ENCODE measurements around the gene ZNF519. TPM values are rescaled to one million over a fixed set of nuclear protein-coding genes. Genes with fewer than 3 reads are reported as not detected.

Gene ZNF519
- total and polyA plus RNA-seq, 7 donors, result under 0.01 to 46.0 (median 15.7) TPM; not detected in 1

DNA sequence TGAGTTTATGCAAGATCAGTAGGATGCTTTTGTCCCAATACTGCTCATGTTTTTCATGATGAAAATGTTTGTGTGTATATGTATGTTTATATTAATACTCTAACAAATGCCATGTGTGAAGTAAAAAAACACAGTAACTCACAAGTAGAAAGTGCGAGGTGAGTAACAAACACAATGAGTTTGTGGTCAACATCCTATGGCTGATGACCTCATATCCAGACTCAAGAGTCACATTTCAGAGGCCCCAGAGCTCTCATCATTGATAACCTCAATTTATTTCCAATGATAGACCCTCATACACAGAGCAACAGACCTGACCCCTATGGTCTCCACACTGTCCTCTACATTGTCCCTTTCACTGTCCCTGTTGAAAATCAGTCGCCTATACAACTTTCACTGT is 34.5 kb downstream of the ZNF519 start:
- Histone ChIP-seq H3K27ac (no peak overlapping the region), H3K4me1 (no peaks in the 10 kb centered on the region), H3K4me3 (no peak overlapping the region), H3K9me3 (no peaks in the 10 kb centered on the region), H3K27me3 (no peaks in the 10 kb centered on the region), H3K36me3 (peaks cover 0 to 17% (median 1%) of the 10 kb centered on the region in 4 donors)
- intact Hi-C loops (cut with DNase I), result no loop called here
- 94 to 95% methylated on average over 2 of the region's 2 CpGs for WGBS, 2 donors
- no peak for DNase-seq
- no peak for TF ChIP-seq POLR2A (IDR thresholded peaks at IDR 0.05)
- TF ChIP-seq, protein P1, sequence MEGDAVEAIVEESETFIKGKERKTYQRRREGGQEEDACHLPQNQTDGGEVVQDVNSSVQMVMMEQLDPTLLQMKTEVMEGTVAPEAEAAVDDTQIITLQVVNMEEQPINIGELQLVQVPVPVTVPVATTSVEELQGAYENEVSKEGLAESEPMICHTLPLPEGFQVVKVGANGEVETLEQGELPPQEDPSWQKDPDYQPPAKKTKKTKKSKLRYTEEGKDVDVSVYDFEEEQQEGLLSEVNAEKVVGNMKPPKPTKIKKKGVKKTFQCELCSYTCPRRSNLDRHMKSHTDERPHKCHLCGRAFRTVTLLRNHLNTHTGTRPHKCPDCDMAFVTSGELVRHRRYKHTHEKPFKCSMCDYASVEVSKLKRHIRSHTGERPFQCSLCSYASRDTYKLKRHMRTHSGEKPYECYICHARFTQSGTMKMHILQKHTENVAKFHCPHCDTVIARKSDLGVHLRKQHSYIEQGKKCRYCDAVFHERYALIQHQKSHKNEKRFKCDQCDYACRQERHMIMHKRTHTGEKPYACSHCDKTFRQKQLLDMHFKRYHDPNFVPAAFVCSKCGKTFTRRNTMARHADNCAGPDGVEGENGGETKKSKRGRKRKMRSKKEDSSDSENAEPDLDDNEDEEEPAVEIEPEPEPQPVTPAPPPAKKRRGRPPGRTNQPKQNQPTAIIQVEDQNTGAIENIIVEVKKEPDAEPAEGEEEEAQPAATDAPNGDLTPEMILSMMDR (IDR thresholded peaks at IDR 0.05), result no peak
- TF ChIP-seq EP300 (IDR thresholded peaks at IDR 0.05), result no peak
- no peak for TF ChIP-seq POLR2AphosphoS5 (IDR thresholded peaks at IDR 0.05)

DNA sequence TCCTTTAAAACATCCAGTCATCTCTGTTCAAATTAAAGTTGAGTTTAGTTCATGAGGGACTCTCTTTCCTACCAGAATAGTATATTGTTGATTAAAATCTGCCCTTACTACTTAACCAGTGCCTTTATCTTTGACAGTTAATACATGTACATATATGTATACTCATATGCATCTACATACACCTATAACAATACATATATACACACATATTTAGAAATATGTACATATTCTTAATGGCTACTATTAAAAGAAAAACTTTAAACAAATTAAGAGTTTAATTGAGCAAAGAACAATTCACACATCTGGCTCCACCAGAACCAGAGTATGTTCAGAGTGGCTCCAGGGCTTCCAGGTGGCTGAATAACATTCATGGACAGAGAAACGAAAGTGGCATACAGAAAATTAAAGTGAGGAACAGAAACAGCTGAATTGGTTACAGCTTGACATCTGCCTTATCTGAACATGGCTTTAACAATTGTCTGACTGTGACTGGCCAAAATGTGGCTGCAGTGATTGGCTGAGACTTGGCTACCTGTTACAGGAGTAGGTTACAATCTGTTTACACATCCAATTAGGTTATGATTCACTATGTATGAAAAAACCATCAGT is 38.8 kb downstream of the ZNF519 start:
- no peaks in the 10 kb centered on the region for H3K27me3 ChIP-seq
- no peaks in the 10 kb centered on the region for H3K4me1 ChIP-seq
- H3K27ac ChIP-seq, result no peak overlapping the region
- WGBS, 2 donors, result 46 to 64% methylated on average over 1 of the region's 1 CpG
- no peak for DNase-seq
- no peaks in the 10 kb centered on the region for H3K9me3 ChIP-seq
- no peak overlapping the region for H3K4me3 ChIP-seq
- no peak for TF ChIP-seq POLR2AphosphoS5 (IDR thresholded peaks at IDR 0.05)
- no peak for TF ChIP-seq POLR2A (IDR thresholded peaks at IDR 0.05)
- TF ChIP-seq, protein P1 (IDR thresholded peaks at IDR 0.05), result no peak
- no peak for TF ChIP-seq EP300 (IDR thresholded peaks at IDR 0.05)
- peaks cover 0 to 11% (median 0%) of the 10 kb centered on the region in 4 donors for H3K36me3 ChIP-seq
- intact Hi-C loops (cut with DNase I), result no loop called here

DNA sequence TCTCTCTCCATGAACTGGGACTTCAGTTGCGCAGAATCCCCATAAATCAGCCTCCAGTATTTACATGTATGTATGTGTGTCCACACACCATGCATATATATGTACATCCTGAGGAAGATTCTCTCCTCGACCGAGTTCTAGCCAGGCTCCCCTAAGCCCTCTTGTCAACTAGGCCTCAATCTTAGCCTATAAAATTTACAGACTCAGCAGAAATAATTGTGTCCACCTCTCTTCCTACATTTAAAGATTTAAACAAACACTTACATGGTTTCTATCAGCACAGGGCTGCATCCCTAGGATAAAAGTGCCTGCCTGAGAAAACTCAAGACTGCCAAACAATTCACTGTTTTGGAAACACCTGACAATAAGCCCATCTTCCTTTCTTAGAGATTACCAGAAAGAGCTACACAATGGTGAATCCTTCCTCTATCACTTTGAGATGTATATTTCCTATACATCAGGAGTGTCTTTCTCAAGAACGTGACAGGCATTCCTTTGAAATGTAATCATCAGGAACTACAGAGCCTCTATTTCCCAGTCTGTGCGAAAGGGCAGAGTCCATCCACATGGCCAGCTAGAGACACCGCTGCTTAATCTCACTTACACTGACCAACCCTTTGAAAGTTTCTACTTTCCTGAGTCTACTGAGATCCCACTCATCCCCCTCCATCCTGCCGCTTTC is 39.5 kb downstream of the ZNF519 start:
- H3K4me3 ChIP-seq, result no peak overlapping the region
- H3K9me3 ChIP-seq, result no peaks in the 10 kb centered on the region
- H3K4me1 ChIP-seq, result no peaks in the 10 kb centered on the region
- no peak for DNase-seq
- 81 to 89% methylated on average over 7 of the region's 7 CpGs for WGBS, 2 donors
- no peaks in the 10 kb centered on the region for H3K27me3 ChIP-seq
- TF ChIP-seq, protein P1 (IDR thresholded peaks at IDR 0.05), result no peak
- TF ChIP-seq EP300 (IDR thresholded peaks at IDR 0.05) (no peak), POLR2A (IDR thresholded peaks at IDR 0.05) (no peak), POLR2AphosphoS5 (IDR thresholded peaks at IDR 0.05) (no peak)
- intact Hi-C loops (cut with DNase I), result no loop called here
- peaks cover 0 to 11% (median 0%) of the 10 kb centered on the region in 4 donors for H3K36me3 ChIP-seq
- no peak overlapping the region for H3K27ac ChIP-seq

DNA sequence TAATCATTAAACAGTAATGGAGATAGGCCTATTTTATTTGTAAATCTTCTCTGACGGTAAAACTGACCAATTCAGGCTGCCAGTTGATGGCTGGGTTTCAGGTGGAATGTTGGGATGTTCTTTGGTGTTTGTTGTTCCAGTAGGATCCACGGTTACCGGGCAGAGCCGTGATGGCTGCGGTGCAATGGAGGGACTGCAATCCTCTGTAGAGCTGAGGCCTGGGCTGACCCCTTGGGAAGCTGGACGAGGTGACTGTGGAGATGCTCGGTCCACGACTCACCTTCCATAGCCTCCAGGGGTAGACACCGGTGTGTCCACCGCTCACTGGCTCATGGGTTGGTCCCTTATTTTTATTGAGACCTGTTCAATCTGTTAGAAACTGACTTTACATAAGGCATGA is 42.5 kb downstream of the ZNF519 start:
- DNase-seq, result no peak
- TF ChIP-seq EP300 (IDR thresholded peaks at IDR 0.05), result no peak
- TF ChIP-seq POLR2A (IDR thresholded peaks at IDR 0.05), result no peak
- TF ChIP-seq, protein P1 (IDR thresholded peaks at IDR 0.05), result no peak
- TF ChIP-seq POLR2AphosphoS5 (IDR thresholded peaks at IDR 0.05), result no peak
- Histone ChIP-seq H3K9me3 (no peaks in the 10 kb centered on the region), H3K27me3 (no peaks in the 10 kb centered on the region), H3K4me3 (no peak overlapping the region), H3K4me1 (no peaks in the 10 kb centered on the region), H3K36me3 (no peaks in the 10 kb centered on the region), H3K27ac (no peak overlapping the region)
- intact Hi-C loops (cut with DNase I), result loop anchor here (10.0 kb wide), 1 partner anchor 265 kb away; the partner anchor contains the start of gene MC5R
- 84 to 88% methylated on average over 10 of the region's 10 CpGs for WGBS, 2 donors

Measured in sigmoid colon (tissue), 7 donors.